ENCODE measurements around the gene RELB.

RELB gene

GRCh38 chr19:45027371-45027770 lies 26.1 kb downstream of the RELB start:
- DNase-seq, result no peak

DNA sequence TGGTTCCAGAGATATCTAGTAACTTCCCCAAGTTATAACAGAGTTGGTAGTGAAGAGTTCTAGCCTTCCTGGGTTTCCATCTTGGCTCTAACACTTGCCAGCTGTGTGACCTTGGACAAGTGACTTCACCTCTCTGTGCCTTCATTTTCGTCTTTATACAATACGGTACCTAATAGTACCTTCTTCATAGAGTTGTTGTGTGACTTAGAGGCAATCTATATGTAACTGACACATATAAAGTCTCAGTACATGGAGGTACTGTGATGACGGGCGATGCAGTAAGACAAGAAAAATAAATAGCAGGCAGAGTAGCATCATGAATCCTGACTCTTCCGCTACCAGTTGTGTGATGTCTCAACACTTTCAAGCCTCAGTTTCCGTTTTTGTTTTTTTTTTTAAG lies 29.6 kb downstream of the RELB start:
- DNase-seq, result no peak

GRCh38 chr19:45032421-45032820 lies 31.2 kb downstream of the RELB start:
- no peak for DNase-seq

GRCh38 chr19:45035755-45036154 lies 34.5 kb downstream of the RELB start:
- DNase-seq, result no peak

GRCh38 chr19:45037393-45038169 lies 36.3 kb downstream of the RELB start:
- no peak for DNase-seq

GRCh38 chr19:45038931-45039893 lies 37.9 kb downstream of the RELB start, which contains the start of gene CLASRP:
Gene CLASRP (plus strand): TSS chr19:45039045. CDS start chr19:45040213, 1,168 bp downstream.
- peak; percentile 89 for DNase-seq

GRCh38 chr19:45040059-45040771 lies 39.0 kb downstream of the RELB start:
- no peak for DNase-seq

DNA sequence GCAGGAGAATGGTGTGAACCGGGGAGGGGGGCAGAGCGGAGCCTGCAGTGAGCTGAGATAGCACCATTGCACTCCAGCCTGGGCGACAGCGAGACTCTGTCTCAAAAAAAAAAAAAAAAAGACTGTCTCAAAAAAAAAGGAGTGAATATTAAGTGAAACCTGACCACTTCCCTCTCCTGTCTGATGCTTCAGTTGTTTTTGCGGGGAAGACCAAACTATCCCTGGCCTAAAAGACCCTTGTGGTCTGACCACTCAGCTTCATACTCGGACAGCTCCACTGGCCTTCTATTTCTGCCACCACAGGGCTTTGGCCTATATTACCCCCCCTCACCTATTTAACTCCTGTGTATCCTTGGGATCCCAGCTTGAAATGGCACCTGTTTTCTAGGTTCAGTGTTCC lies 39.9 kb downstream of the RELB start:
- no peak for DNase-seq

- DNase-seq, result no peak
Measured at GRCh38 chr19:45045671-45046353, 44.5 kb downstream of the RELB start.

GRCh38 chr19:45046355-45046754 lies 45.1 kb downstream of the RELB start:
- no peak for DNase-seq

DNA sequence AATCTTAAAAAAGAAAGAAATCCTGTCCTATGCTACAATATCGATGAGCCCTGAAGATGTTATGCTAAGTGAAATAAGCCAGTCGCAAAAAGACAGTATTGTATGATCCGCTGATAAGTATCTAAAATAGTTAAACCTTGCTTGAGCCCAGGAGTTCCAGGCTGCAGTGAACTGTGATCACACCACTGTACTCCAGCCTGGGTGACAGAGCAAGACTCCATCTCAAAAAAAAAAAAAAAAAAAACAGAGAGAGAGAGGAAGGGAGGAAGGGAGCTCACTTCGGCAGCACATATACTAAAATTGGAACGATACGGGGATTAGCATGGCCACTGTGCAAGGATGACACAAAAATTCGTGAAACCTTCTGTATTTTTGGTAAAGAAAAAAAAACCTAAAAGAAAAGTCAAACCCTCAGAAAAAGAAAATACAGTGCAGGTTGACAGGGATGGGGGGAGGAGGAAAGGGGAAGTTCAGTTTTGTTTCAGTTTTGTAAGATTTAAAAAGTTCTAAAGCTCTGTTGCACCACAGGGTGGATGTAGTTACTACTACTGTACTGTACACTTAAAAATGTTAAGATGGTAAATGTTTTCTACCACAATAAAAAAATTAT lies 46.0 kb downstream of the RELB start:
- DNase-seq, result peak; percentile 53

DNA sequence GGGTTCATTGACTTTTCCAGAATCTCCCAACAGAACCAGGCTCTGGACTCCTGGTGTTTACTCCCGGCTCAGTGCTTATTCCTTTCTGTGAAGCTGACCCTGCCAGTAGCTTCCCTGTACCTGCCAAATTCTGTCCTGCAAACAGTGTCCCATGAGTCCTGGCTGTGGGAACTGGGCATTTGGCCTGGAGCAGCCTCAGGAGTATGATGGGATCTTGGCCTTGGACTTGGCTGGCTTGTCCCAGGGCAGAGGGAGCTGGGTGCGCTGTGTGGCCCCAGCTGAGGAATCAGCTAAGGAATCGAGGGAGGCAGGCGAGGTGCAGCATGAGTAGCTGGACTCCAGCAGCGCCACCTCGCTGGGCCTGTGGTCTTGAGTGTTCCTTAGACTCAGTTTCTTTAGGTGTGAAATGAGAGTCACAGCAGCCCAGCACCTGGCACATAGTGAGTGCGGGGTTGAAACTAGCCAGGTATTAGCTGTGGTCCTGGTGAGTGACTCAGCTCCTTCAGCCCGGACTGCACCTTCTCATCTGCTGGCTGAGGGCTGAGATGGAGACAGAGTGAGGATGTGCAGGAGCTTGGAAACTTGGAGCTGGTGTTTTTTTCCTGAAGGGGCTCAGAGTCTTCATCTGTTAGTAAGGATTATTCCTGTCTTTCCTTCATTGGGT lies 47.9 kb downstream of the RELB start:
- DNase-seq, result no peak

GRCh38 chr19:45050036-45050435 lies 48.8 kb downstream of the RELB start:
- DNase-seq, result no peak

DNA sequence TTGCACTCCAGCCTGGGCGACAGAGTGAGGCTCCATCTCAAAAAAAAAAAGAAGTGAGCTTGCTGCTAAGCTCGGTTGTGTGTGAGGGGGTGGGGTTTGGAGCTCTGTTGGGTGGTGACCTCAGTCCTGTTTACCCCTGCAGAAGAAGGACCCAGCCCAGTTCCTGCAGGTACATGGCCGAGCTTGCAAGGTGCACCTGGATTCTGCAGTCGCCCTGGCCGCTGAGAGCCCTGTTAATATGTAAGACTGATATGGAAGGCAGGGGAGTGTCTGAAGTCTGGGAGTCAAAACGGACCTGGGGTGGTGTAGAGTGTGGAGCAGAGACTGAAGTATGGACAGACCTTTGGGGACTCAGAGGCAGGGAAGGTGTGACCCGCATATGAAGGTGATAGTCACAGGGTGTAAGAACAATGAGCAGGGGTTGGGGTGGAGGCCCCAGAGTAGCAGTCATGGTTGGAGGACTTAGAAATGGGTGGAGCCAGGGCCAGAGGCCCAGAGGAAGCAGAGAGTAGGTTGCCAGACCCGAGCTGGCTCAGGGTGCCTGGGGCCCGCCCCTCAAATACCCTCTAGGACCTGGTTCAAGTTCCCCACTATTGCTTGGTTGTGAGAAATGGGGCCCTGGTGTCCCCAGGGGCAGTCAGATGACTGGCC lies 50.8 kb downstream of the RELB start:
- no peak for DNase-seq

DNA sequence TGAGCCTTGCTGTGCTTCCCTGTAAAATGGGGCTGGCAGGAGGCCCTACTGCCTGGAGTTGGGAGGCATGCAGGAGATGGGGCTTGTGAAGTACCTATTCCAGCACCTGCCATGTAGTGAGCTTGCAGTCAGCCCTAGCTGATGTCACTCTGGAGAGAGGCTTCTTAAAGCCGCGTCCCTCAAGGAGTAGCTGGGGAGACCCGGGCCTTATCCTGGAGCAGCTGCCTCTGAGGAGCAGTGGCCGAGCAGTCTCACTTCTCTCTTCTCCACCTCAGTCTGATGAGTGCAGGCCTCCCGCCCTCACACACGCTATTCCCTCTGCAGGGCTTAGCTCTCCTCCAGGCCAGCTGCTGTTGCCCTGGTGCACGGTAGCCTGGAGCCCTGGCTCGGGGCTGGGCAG lies 55.6 kb downstream of the RELB start:
- DNase-seq, result no peak

GRCh38 chr19:45057444-45057843 lies 56.2 kb downstream of the RELB start:
- no peak for DNase-seq

GRCh38 chr19:45058622-45059159 lies 57.4 kb downstream of the RELB start:
- no peak for DNase-seq

- peak; percentile 72 for DNase-seq
Measured at GRCh38 chr19:45059258-45059965, 58.1 kb downstream of the RELB start.

DNA sequence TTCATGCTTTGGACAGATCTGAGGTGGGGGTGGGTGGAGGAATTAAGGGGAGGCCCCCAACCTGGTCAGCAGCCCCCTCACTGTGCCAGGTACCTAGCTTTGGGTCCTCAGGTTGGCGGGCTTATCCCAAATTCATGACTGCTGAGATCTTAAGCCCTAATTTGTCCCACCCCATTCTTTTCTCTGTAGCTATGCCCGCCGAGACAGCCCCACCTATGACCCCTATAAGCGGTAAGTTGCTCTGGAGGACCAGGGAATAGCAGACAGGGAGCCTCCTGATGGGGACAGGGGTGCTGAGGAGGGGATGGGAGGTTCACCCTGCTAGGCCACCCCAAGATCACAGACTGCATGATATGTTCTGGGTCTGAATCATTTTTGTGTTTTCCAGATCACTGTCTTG lies 60.7 kb downstream of the RELB start:
- no peak for DNase-seq

Measured in RPMI8226 (cell line).